ENCODE results near the gene FBXL17. TPM values are rescaled to one million over a fixed set of nuclear protein-coding genes. Genes with fewer than 3 reads are reported as not detected.

FBXL17 gene
- total RNA-seq, 1 donor from 2014 or later = 17.5 TPM

DNA sequence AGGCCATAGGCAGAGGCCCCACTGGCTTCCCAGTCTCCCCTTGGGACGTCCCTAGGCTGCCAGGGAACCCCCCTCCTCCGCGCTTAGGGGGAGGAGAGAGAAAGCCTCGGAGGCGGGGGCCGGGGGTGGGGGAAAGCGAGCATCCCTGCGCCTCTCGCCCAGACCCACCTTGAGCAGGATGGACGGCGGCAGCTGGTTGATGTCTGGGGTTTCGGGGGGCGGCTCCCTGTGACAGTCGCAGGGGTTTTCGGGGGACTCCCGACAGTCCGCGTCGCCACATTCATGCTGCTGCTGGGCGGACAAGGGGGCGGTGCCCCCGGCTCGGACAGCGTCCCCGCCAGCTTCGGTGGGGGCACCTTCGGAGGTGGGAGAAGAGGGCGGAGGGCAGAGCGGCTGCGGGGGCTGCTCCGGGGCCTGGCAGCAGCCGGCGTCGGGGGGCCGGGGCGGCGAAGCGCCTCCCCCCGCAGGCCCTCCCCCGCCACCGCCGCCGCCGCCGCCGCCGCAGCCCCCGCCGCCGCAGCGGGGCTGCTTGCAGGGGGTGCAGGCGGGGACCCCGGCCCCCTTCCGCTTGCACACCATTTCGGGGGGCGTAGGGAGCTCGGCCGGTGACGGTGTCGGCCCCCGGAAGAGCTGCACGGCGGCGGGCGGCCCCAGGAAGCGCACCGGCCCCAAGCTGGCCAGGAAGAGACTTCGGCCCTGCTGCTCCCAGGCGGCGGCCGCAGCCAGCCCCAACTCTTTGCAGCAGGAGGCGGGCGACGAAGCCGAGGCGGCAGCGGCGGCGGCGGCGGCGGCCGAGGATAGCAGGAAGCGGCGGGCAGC lies 1.2 kb downstream of the FBXL17 start:
- no peak for TF ChIP-seq CTCF (IDR thresholded peaks at IDR 0.05)
- intact Hi-C loops (cut with DNase I) = no loop called here

GRCh38 chr5:108379722-108380530 lies 2.0 kb downstream of the FBXL17 start:
- DNase-seq = no peak
- peak overlapping the region; percentile 100 for H3K27ac ChIP-seq
- peak overlapping the region; percentile 95 for H3K4me3 ChIP-seq
- H3K36me3 ChIP-seq = no peaks in the 10 kb centered on the region
- no peaks in the 10 kb centered on the region for H3K27me3 ChIP-seq
- no peak for ATAC-seq
- intact Hi-C loops (cut with DNase I) = no loop called here
- H3K9me3 ChIP-seq = peaks cover 13% of the 10 kb centered on the region
- TF ChIP-seq CTCF (IDR thresholded peaks at IDR 0.05) = no peak
- H3K4me1 ChIP-seq = peaks cover 27% of the 10 kb centered on the region

More for the DNA sequence above, 1.2 kb downstream of the FBXL17 start:
- Histone ChIP-seq H3K27ac (peak overlapping the region; percentile 100), H3K9me3 (peaks cover 8% of the 10 kb centered on the region), H3K36me3 (no peaks in the 10 kb centered on the region), H3K4me1 (peaks cover 27% of the 10 kb centered on the region), H3K4me3 (peak overlapping the region; percentile 95), H3K27me3 (no peaks in the 10 kb centered on the region)
- peak; percentile 73 for DNase-seq
- ATAC-seq = no peak

GRCh38 chr5:108375768-108376167 lies 6.1 kb downstream of the FBXL17 start:
- no peak overlapping the region for H3K27ac ChIP-seq
- no peaks in the 10 kb centered on the region for H3K36me3 ChIP-seq
- no peak for ATAC-seq
- intact Hi-C loops (cut with DNase I) = no loop called here
- no peak for DNase-seq
- H3K4me3 ChIP-seq = no peak overlapping the region
- H3K9me3 ChIP-seq = peaks cover 26% of the 10 kb centered on the region
- no peaks in the 10 kb centered on the region for H3K27me3 ChIP-seq
- TF ChIP-seq CTCF (IDR thresholded peaks at IDR 0.05) = no peak
- H3K4me1 ChIP-seq = peaks cover 19% of the 10 kb centered on the region

- H3K27ac ChIP-seq = no peak overlapping the region
- no peak for TF ChIP-seq CTCF (IDR thresholded peaks at IDR 0.05)
- peaks cover 3% of the 10 kb centered on the region for H3K4me1 ChIP-seq
- no peak overlapping the region for H3K4me3 ChIP-seq
- no peaks in the 10 kb centered on the region for H3K36me3 ChIP-seq
- no peaks in the 10 kb centered on the region for H3K27me3 ChIP-seq
- peaks cover 26% of the 10 kb centered on the region for H3K9me3 ChIP-seq
- intact Hi-C loops (cut with DNase I) = no loop called here
- ATAC-seq (no peak), DNase-seq (no peak)
Measured at GRCh38 chr5:108373426-108373825, 8.5 kb downstream of the FBXL17 start.

DNA sequence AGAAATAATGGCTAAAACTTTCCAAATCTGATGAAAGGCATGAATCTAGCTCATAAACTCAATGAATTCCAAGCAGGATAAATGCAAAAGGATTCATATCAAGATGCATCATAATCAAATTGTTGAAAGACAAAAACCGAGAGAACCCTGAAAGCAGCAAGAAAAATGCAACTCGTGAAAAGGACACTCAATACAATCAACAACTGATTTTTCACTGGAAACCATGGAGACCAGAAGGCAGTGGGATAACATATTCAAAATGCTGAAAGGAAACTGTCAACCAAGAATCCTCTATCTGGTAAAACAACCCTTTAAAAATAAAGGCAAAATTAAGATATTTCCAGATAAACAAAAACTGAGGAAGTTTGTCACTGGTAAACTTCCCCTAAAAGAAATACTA lies 9.5 kb downstream of the FBXL17 start:
- H3K4me3 ChIP-seq = no peak overlapping the region
- DNase-seq (no peak), ATAC-seq (no peak)
- no peak for TF ChIP-seq CTCF (IDR thresholded peaks at IDR 0.05)
- no peaks in the 10 kb centered on the region for H3K36me3 ChIP-seq
- no peaks in the 10 kb centered on the region for H3K27me3 ChIP-seq
- H3K27ac ChIP-seq = no peak overlapping the region
- intact Hi-C loops (cut with DNase I) = no loop called here
- H3K4me1 ChIP-seq = no peaks in the 10 kb centered on the region
- peaks cover 26% of the 10 kb centered on the region for H3K9me3 ChIP-seq

All from upper lobe of right lung (tissue), 1 donor.